Peyer's patch (tissue), 4 donors: ENCODE results near the gene RPS23. TPM values are rescaled to one million over a fixed set of nuclear protein-coding genes. Genes with fewer than 3 reads are reported as not detected.
A peak's percentile ranks its signal among the peaks of the same experiment; 100 is the strongest.

Experiments used
- DNase-seq, 3 donors: peaks; one replicate each; pipeline ENCODE4 v3.0.0-alpha.2; 2017 to 2019
- H3K27ac ChIP-seq, 4 donors: fragments of 200-600 bp; sonication (generic); one replicate each; pipeline ENCODE4 v1.5.1; 2016 to 2019
- H3K27me3 ChIP-seq, 2 donors: fragments of 200-600 bp; sonication (generic); one replicate each; pipeline ENCODE4 v1.5.1; 2019
- H3K36me3 ChIP-seq, 3 donors: fragments of 200-600 bp; sonication (generic); one replicate each; pipeline ENCODE4 v1.5.1; 2016 to 2019
- H3K4me1 ChIP-seq, 4 donors: fragments of 200-600 bp; sonication (generic); one replicate each; pipeline ENCODE4 v1.5.1; 2016 to 2019
- H3K4me3 ChIP-seq, 4 donors: fragments of 200-600 bp; sonication (generic); 1 replicate in 3 of 4; 2 replicates in 1 of 4; pipeline ENCODE4 v1.5.1; 2016 to 2019; ENCODE audit warnings: mild to moderate bottlenecking in 1 of 4
- H3K9me3 ChIP-seq, 4 donors: fragments of 200-600 bp; sonication (generic); one replicate each; pipeline ENCODE4 v1.5.1; 2016 to 2019; ENCODE audit warnings: mild to moderate bottlenecking in 1 of 4
- POLR2A ChIP-seq, 2 donors: fragments of 450-650 bp; IDR thresholded peaks; one replicate each; pipeline ENCODE4 v1.5.1; 2017; ENCODE audit warnings: antibody characterized with exemption in 2 of 2, mild to moderate bottlenecking in 2 of 2, moderate library complexity in 2 of 2
- total RNA-seq, 4 donors: library from RNA; depleted of rRNA; stranded (reverse); fragments of >200 nt; gene quantifications; one replicate each; pipeline ENCODE4 v1.1.0, GENCODE V29; 2016
- TF ChIP-seq, protein P1 (sequence below), 6 experiments: fragments of 450-650 bp in 4 of 6; fragments of 200-600 bp in 2 of 6; sonication (generic) in 1 of 6; IDR thresholded peaks; one replicate each; pipeline ENCODE4 v1.5.1; 2017 to 2019; ENCODE audit warnings: antibody characterized with exemption in 6 of 6, mild to moderate bottlenecking in 3 of 6, moderate library complexity in 1 of 6

Gene RPS23
- total RNA-seq, 4 donors from 2014 or later: 1,011 to 2,656 (median 1,224) TPM

DNA sequence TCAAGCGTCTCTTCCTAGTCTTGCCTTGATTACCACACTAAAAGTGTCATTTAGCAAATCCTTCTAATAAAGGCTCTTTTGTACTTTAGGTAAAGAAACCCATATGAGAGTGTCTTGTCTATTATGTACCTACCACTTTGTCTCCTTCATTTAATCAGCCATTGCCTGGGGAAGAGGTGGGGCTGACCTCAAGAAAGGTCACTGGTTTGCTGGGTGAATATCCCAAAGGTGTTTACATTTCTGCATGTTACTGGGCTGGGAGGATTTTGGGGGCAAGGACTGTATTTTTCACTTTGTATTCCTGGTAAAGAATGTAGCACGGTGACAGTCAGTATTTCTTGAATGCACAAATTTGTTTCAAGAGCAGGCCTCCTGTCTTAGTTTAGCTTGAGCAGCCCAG lies 11.9 kb upstream of the RPS23 start:
- Histone ChIP-seq H3K27me3 (no peaks in the 10 kb centered on the region), H3K36me3 (no peaks in the 10 kb centered on the region), H3K27ac (no peak overlapping the region), H3K4me1 (no peaks in the 10 kb centered on the region), H3K4me3 (no peak overlapping the region), H3K9me3 (no peaks in the 10 kb centered on the region)
- no peak for DNase-seq
- TF ChIP-seq, protein P1, sequence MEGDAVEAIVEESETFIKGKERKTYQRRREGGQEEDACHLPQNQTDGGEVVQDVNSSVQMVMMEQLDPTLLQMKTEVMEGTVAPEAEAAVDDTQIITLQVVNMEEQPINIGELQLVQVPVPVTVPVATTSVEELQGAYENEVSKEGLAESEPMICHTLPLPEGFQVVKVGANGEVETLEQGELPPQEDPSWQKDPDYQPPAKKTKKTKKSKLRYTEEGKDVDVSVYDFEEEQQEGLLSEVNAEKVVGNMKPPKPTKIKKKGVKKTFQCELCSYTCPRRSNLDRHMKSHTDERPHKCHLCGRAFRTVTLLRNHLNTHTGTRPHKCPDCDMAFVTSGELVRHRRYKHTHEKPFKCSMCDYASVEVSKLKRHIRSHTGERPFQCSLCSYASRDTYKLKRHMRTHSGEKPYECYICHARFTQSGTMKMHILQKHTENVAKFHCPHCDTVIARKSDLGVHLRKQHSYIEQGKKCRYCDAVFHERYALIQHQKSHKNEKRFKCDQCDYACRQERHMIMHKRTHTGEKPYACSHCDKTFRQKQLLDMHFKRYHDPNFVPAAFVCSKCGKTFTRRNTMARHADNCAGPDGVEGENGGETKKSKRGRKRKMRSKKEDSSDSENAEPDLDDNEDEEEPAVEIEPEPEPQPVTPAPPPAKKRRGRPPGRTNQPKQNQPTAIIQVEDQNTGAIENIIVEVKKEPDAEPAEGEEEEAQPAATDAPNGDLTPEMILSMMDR (IDR thresholded peaks at IDR 0.05): no peak
- no peak for TF ChIP-seq POLR2A (IDR thresholded peaks at IDR 0.05)

GRCh38 chr5:82287625-82288024 lies 9.5 kb upstream of the RPS23 start:
- H3K36me3 ChIP-seq: no peaks in the 10 kb centered on the region
- H3K27me3 ChIP-seq: no peaks in the 10 kb centered on the region
- no peak overlapping the region for H3K4me3 ChIP-seq
- H3K9me3 ChIP-seq: no peaks in the 10 kb centered on the region
- no peak for TF ChIP-seq POLR2A (IDR thresholded peaks at IDR 0.05)
- TF ChIP-seq, protein P1 (IDR thresholded peaks at IDR 0.05): no peak
- no peak for DNase-seq
- no peak overlapping the region for H3K27ac ChIP-seq
- no peaks in the 10 kb centered on the region for H3K4me1 ChIP-seq

DNA sequence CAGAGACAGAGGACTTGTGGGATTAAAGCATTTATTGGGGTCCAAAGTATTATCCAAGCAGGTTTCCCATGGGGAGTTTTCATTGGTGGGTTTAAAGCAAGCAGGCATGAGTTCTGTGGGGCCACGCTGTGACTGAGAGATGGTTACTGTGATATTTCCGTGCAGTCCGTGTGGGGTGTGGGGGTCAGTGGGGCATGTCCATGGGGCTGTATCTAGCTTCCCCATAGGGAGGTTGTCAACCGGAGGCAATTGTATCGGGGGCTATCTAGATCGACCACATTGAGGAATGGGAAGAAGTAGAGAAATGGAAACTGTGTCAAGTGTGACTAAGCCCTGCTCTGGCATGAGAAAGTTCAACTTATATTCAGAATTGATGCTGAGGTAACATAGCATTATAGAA lies 7.1 kb upstream of the RPS23 start:
- H3K27ac ChIP-seq: no peak overlapping the region
- no peak for DNase-seq

DNA sequence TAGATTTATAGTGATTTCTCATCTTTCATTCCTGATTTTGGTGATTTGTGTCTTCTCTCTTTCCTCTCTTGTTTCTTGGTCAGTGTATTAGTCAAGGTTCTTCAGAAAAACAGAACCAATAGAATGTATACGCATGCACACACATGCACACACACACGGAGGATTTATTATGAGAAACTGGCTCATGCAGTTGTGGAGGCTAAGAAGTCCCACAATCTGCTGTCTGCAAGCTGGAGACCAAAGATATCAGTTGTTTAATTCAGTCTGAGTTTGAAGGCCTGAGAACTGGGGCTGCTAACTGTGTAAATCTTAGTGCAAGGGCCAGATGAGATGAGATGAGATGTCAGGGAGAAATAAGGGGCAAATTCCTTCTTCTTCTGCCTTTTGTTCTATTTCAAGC lies 5.7 kb upstream of the RPS23 start:
- Histone ChIP-seq H3K36me3 (no peaks in the 10 kb centered on the region), H3K27me3 (no peaks in the 10 kb centered on the region), H3K27ac (no peak overlapping the region), H3K9me3 (no peaks in the 10 kb centered on the region), H3K4me1 (peaks cover 0 to 6% (median 1%) of the 10 kb centered on the region in 4 donors), H3K4me3 (no peak overlapping the region)
- no peak for TF ChIP-seq POLR2A (IDR thresholded peaks at IDR 0.05)
- TF ChIP-seq, protein P1 (IDR thresholded peaks at IDR 0.05): no peak
- no peak for DNase-seq

More for the DNA sequence above, 7.1 kb upstream of the RPS23 start:
- Histone ChIP-seq H3K4me1 (no peaks in the 10 kb centered on the region), H3K4me3 (no peak overlapping the region), H3K27me3 (no peaks in the 10 kb centered on the region), H3K9me3 (no peaks in the 10 kb centered on the region), H3K36me3 (no peaks in the 10 kb centered on the region)
- no peak for TF ChIP-seq POLR2A (IDR thresholded peaks at IDR 0.05)
- TF ChIP-seq, protein P1 (IDR thresholded peaks at IDR 0.05): no peak

DNA sequence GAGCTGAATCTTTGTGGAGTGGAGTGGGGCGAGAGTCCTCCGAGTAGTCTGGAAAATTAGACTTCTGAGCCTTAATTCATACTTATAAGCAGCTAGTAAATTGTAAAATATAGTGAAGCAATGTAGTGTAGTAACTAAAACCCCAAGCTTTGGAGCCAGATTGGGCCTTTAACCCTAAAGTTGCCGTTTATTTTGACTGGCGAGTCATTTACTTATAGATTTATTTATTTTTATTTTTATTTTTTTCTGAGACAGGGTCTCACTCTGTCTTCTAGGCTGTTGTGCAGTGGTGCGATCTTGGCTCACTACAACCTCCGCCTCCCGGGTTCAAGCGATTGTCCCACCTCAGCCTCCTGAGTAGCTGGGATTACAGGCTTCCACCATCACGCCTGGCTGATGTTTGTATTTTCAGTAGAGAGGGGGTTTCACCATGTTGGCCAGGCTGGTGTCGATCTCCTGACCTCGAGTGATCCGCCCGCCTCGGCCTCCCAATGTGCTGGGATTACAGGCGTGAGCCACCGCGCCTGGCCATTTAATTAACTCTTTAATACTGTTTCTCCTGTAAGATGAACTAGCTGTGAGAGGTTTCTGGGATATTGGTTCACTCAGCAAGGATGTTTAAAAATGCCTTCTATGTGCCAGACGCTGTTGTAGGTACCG lies 687 bp upstream of the RPS23 start:
- peak overlapping the region; percentile 65 to 87 (median 74) for H3K4me3 ChIP-seq
- peaks cover 0 to 14% (median 2%) of the 10 kb centered on the region in 4 donors for H3K4me1 ChIP-seq
- peak overlapping the region; percentile 65 to 80 (median 76) for H3K27ac ChIP-seq
- no peaks in the 10 kb centered on the region for H3K9me3 ChIP-seq
- TF ChIP-seq, protein P1 (IDR thresholded peaks at IDR 0.05): no peak
- TF ChIP-seq POLR2A (IDR thresholded peaks at IDR 0.05): no peak
- H3K27me3 ChIP-seq: no peaks in the 10 kb centered on the region
- peaks cover 0 to 29% (median 0%) of the 10 kb centered on the region in 3 donors for H3K36me3 ChIP-seq
- no peak for DNase-seq
